CD14-positive monocyte (primary cell): ENCODE measurements around the gene SLC17A7. TPM values are rescaled to one million over a fixed set of nuclear protein-coding genes. Genes with fewer than 3 reads are reported as not detected.

Source experiments
- DNase-seq, 3 donors: peaks; one replicate each; pipeline ENCODE4 v3.0.0-alpha.2; 2011 to 2022
- H2AFZ ChIP-seq: 2 replicates; pipeline ENCODE4 v1.6.0; 2012; ENCODE audit warnings: mild to moderate bottlenecking, low read depth, low read length, inconsistent platforms; ENCODE audit not compliant: insufficient read depth, poor library complexity, severe bottlenecking
- H3K27ac ChIP-seq, 2 donors: 1 replicate in 1 of 2; 2 replicates in 1 of 2; pipeline ENCODE4 v1.5.1; 2012 to 2013; ENCODE audit warnings: low read length in 2 of 2, control low read depth in 1 of 2, inconsistent platforms in 1 of 2, low read depth in 1 of 2, mild to moderate bottlenecking in 1 of 2
- H3K27me3 ChIP-seq, 2 donors: one replicate each; pipeline versions ENCODE4 v1.6.0 to v1.6.1; 2011 to 2013; ENCODE audit warnings: low read length in 2 of 2; ENCODE audit not compliant: control insufficient read depth in 2 of 2, insufficient read depth in 2 of 2
- H3K36me3 ChIP-seq, 2 donors: replicated peaks in 1 of 2; 1 replicate in 1 of 2; 2 replicates in 1 of 2; pipeline versions ENCODE4 v1.5.1 to v1.6.1; 2012 to 2013; ENCODE audit warnings: low read length in 2 of 2, control low read depth in 1 of 2, inconsistent platforms in 1 of 2, mild to moderate bottlenecking in 1 of 2; ENCODE audit not compliant: insufficient read depth in 2 of 2, control insufficient read depth in 1 of 2
- H3K4me1 ChIP-seq, 2 donors: 1 replicate in 1 of 2; 2 replicates in 1 of 2; pipeline versions ENCODE4 v1.5.1 to v1.6.1; 2012 to 2013; ENCODE audit warnings: low read length in 2 of 2, control low read depth in 1 of 2, inconsistent platforms in 1 of 2, mild to moderate bottlenecking in 1 of 2, moderate library complexity in 1 of 2; ENCODE audit not compliant: insufficient read depth in 2 of 2, control insufficient read depth in 1 of 2
- H3K4me2 ChIP-seq: replicated peaks from 2 replicates; pipeline ENCODE3; 2012; ENCODE audit warnings: low read length, moderate library complexity, mild to moderate bottlenecking; ENCODE audit not compliant: poor library complexity, severe bottlenecking; ENCODE audit errors: extremely low read depth
- H3K4me3 ChIP-seq, 3 experiments: fragments of 200-600 bp in 1 of 3; sonication (generic) in 1 of 3; replicated peaks in 1 of 3; 1 replicate in 2 of 3; 2 replicates in 1 of 3; pipeline ENCODE4 v1.5.1; 2011 to 2013; ENCODE audit warnings: low read length in 3 of 3, mild to moderate bottlenecking in 3 of 3, control low read depth in 2 of 3, low read depth in 2 of 3, inconsistent platforms in 1 of 3, moderate library complexity in 1 of 3
- H3K79me2 ChIP-seq: 2 replicates; pipeline ENCODE4 v1.6.0; 2012; ENCODE audit warnings: mild to moderate bottlenecking, control low read depth, inconsistent platforms, low read length, moderate library complexity; ENCODE audit not compliant: insufficient read depth
- H3K9ac ChIP-seq: 2 replicates; pipeline ENCODE4 v1.6.0; 2017; ENCODE audit warnings: low read length, mild to moderate bottlenecking; ENCODE audit not compliant: insufficient read depth, poor library complexity, severe bottlenecking
- H3K9me3 ChIP-seq, 2 donors: replicated peaks in 1 of 2; 1 replicate in 1 of 2; 2 replicates in 1 of 2; pipeline versions ENCODE4 v1.5.1 to v1.6.1; 2012 to 2013; ENCODE audit warnings: low read length in 2 of 2, control low read depth in 1 of 2; ENCODE audit not compliant: control insufficient read depth in 1 of 2, insufficient read depth in 1 of 2
- H4K20me1 ChIP-seq: 2 replicates; pipeline ENCODE4 v1.6.0; 2012; ENCODE audit warnings: mild to moderate bottlenecking, low read length, control low read depth, moderate library complexity; ENCODE audit not compliant: insufficient read depth
- H3K27ac Mint-ChIP-seq, 7 donors: one replicate each; pipeline ENCODE4 v1.8.0; 2020; ENCODE audit warnings: mild to moderate bottlenecking in 7 of 7, mixed read lengths in 7 of 7, moderate library complexity in 6 of 7, inconsistent platforms in 2 of 7
- H3K27me3 Mint-ChIP-seq, 3 donors: one replicate each; pipeline ENCODE4 v1.8.0; 2021 to 2022; ENCODE audit warnings: low read depth in 3 of 3, mild to moderate bottlenecking in 3 of 3, mixed read lengths in 3 of 3, moderate library complexity in 3 of 3, inconsistent platforms in 1 of 3
- H3K36me3 Mint-ChIP-seq, 2 donors: one replicate each; pipeline ENCODE4 v1.8.0; 2020; ENCODE audit warnings: mixed read lengths in 2 of 2, inconsistent platforms in 1 of 2, mild to moderate bottlenecking in 1 of 2
- H3K4me1 Mint-ChIP-seq: one replicate; pipeline ENCODE4 v1.8.0; 2020; ENCODE audit warnings: mild to moderate bottlenecking, mixed read lengths
- H3K4me3 Mint-ChIP-seq, 2 donors: one replicate each; pipeline ENCODE4 v1.8.0; 2020; ENCODE audit warnings: mild to moderate bottlenecking in 2 of 2, mixed read lengths in 2 of 2, moderate library complexity in 1 of 2
- H3K9me3 Mint-ChIP-seq, 7 donors: one replicate each; pipeline ENCODE4 v1.8.0; 2020 to 2022; ENCODE audit warnings: mixed read lengths in 7 of 7, mild to moderate bottlenecking in 6 of 7, moderate library complexity in 6 of 7, inconsistent platforms in 2 of 7
- CTCF ChIP-seq: fragments of 200-600 bp; IDR thresholded peaks from one replicate; pipeline ENCODE4 v1.8.0; 2022; ENCODE audit warnings: antibody characterized with exemption, mild to moderate bottlenecking
- WGBS: methylation state at CpG from one replicate; pipeline ENCODE4 v1.1.5; 2013; ENCODE audit warnings: missing lambda C conversion rate; ENCODE audit not compliant: insufficient coverage; 5-methylcytosine and 5-hydroxymethylcytosine counted together
- intact Hi-C, 2 donors: fragments of 100-400 bp; cut with micrococcal nuclease; formaldehyde crosslinking; loops; one replicate each; pipeline versions ENCODE4 v1.15.0 to v1.15.1; 2023
- polyA plus RNA-seq, 3 donors: library from polyadenylated mRNA; depleted of rRNA in 1 of 3; unstranded in 2 of 3; stranded (reverse) in 1 of 3; fragments of 300-500 nt in 2 of 3; fragments of >200 nt in 1 of 3; fragmentation: Illumina TruSeq in 2 of 3; gene quantifications; 1 replicate in 2 of 3; 2 replicates in 1 of 3; pipeline ENCODE4 v1.2.3, GENCODE V29; 2012 to 2021

The SLC17A7 gene
- polyA plus RNA-seq, 3 donors = 0.04 to 0.09 TPM; not detected in 1

GRCh38 chr19:49472936-49473335 is 31.6 kb upstream of the SLC17A7 start:
- Mint-ChIP-seq H3K36me3 (peaks cover 11% of the 10 kb centered on the region in 2 donors), H3K27ac (peak overlapping the region in 2 of 7 donors; percentile 42 to 57), H3K9me3 (peaks cover 0 to 2% (median 0%) of the 10 kb centered on the region in 7 donors), H3K4me1 (peaks cover 48% of the 10 kb centered on the region), H3K4me3 (no peak overlapping the region), H3K27me3 (peaks cover 2 to 13% (median 6%) of the 10 kb centered on the region in 3 donors)
- Histone ChIP-seq H2AFZ (peak overlapping the region; percentile 29), H3K4me2 (no peak overlapping the region), H3K36me3 (no peaks in the 10 kb centered on the region), H3K9ac (no peak overlapping the region), H3K79me2 (no peaks in the 10 kb centered on the region), H3K9me3 (no peaks in the 10 kb centered on the region), H3K27me3 (no peaks in the 10 kb centered on the region), H3K4me3 (no peak overlapping the region), H4K20me1 (no peaks in the 10 kb centered on the region), H3K27ac (no peak overlapping the region), H3K4me1 (peaks cover 35 to 50% of the 10 kb centered on the region in 2 donors)
- no peak for TF ChIP-seq CTCF
- DNase-seq = no peak
- intact Hi-C loops = loop anchor here in 1 of 2 donors (5.0 kb wide), 1 partner anchor 204 kb away; the partner anchor contains the start of gene PRMT1
- 70% methylated on average over 5 of the region's 9 CpGs for WGBS

- WGBS = 10% methylated on average over 3 of the region's 8 CpGs
- no peak overlapping the region for H3K9ac ChIP-seq
- H3K79me2 ChIP-seq = no peaks in the 10 kb centered on the region
- H3K27ac Mint-ChIP-seq = peak overlapping the region; percentile 15 to 92 (median 75)
- H3K27ac ChIP-seq = peak overlapping the region in 1 of 2 donors; percentile 41
- TF ChIP-seq CTCF = peak; percentile 10
- H3K4me3 Mint-ChIP-seq = no peak overlapping the region
- DNase-seq = no peak
- H4K20me1 ChIP-seq = no peaks in the 10 kb centered on the region
- no peaks in the 10 kb centered on the region for H3K9me3 ChIP-seq
- intact Hi-C loops = loop anchor here in 1 of 2 donors (1.0 to 5.0 kb wide), 2 partner anchors 78 to 207 kb away; partner anchors contain the start of gene PRMT1
- no peak overlapping the region for H3K4me3 ChIP-seq
- H3K27me3 Mint-ChIP-seq = peaks cover 2 to 12% (median 6%) of the 10 kb centered on the region in 3 donors
- no peaks in the 10 kb centered on the region for H3K27me3 ChIP-seq
- H3K4me2 ChIP-seq = no peak overlapping the region
- peaks cover 8 to 12% of the 10 kb centered on the region in 2 donors for H3K36me3 ChIP-seq
- H3K4me1 ChIP-seq = peaks cover 35 to 50% of the 10 kb centered on the region in 2 donors
- H3K4me1 Mint-ChIP-seq = peaks cover 42% of the 10 kb centered on the region
- H2AFZ ChIP-seq = no peak overlapping the region
- peaks cover 10 to 30% of the 10 kb centered on the region in 2 donors for H3K36me3 Mint-ChIP-seq
- H3K9me3 Mint-ChIP-seq = peaks cover 0 to 2% (median 0%) of the 10 kb centered on the region in 7 donors
These were observed 29.3 kb upstream of the SLC17A7 start for GRCh38 chr19:49470615-49470978.
